ENCODE measurements around the gene LMLN.
"Not testable (repeated sequence)": the region's sequence is repeated elsewhere in the genome, so short reads cannot be mapped to it uniquely, and the experiment has no call there.

Gene LMLN

DNA sequence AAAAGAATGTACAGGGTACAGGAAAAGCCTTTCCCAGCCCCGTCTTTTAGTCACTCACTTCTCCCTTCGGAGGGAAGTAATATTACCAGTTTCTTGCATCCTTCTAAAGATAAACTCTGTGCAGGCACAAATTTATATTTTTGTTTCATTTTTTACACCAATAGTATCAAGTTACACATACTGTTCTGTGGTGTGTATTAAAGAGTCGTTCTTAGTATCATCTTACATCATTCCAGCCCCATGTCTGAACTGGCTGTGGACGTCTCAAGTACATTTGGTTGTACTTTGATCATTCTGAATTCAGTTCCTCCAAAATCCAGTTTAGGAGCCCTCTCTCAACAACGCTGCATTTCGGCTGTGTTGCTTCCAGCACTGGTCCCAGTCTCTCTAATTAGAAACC lies 68.7 kb downstream of the LMLN start:
- Histone ChIP-seq H3K27me3 (ENCODE audit: control insufficient read depth, insufficient read depth, low read length) (no peaks in the 10 kb centered on the region), H3K4me1 (ENCODE audit: control insufficient read depth, insufficient read depth, low read length) (peaks cover 6% of the 10 kb centered on the region), H3K9me3 (replicated peaks; ENCODE audit: low read length) (no peaks in the 10 kb centered on the region), H3K4me3 (ENCODE audit: low read length) (no peak overlapping the region), H3K9ac (ENCODE audit: low read depth, low read length) (no peak overlapping the region), H3K4me2 (ENCODE audit: low read length) (peak overlapping the region; percentile 21), H3K36me3 (ENCODE audit: insufficient read depth, low read length) (no peaks in the 10 kb centered on the region)

DNA sequence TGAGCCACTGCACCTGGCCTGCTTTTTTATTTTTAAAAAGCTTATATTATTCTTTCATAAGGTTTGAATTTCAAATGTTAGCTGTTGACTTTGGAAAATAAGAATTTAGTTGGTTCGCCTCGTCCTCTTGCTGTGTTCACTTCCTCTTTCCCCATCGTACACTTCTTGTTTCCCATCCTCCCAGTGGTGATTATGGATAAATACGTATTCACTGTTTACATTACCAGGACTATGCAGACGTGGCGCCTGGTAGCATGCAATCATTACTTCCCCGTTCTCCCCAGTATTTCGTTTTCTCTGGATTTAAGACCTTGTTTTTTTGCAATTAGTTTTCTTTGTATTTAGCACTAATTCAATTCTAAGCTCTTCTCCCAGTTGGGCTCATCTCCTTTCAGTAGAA lies 70.1 kb downstream of the LMLN start:
- Histone ChIP-seq H3K9ac (ENCODE audit: low read depth, low read length) (no peak overlapping the region), H3K9me3 (replicated peaks; ENCODE audit: low read length) (no peaks in the 10 kb centered on the region), H3K4me2 (ENCODE audit: low read length) (no peak overlapping the region), H3K4me3 (ENCODE audit: low read length) (no peak overlapping the region), H3K4me1 (ENCODE audit: control insufficient read depth, insufficient read depth, low read length) (peaks cover 6% of the 10 kb centered on the region), H3K27me3 (ENCODE audit: control insufficient read depth, insufficient read depth, low read length) (no peaks in the 10 kb centered on the region), H3K36me3 (ENCODE audit: insufficient read depth, low read length) (no peaks in the 10 kb centered on the region)

DNA sequence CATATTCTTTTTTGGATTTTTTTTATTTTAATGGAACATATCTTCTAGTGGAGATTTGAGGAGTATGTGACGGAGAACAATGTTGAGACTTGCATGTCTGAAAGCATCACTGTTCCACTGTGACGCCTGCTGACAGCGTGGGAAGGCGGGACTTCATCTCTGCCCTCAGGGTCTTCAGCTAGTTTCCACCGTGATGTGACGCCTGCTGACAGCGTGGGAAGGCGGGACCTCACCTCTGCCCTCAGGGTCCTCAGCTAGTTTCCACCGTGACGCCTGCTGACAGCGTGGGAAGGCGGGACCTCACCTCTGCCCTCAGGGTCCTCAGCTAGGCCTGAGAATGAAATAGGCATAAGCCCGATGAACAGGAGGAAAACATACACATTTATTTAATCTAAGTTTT lies 70.7 kb downstream of the LMLN start:
- Histone ChIP-seq H3K4me3 (ENCODE audit: low read length) (no peak overlapping the region), H3K27me3 (ENCODE audit: control insufficient read depth, insufficient read depth, low read length) (no peaks in the 10 kb centered on the region), H3K9ac (ENCODE audit: low read depth, low read length) (no peak overlapping the region), H3K4me1 (ENCODE audit: control insufficient read depth, insufficient read depth, low read length) (peaks cover 6% of the 10 kb centered on the region), H3K36me3 (ENCODE audit: insufficient read depth, low read length) (no peaks in the 10 kb centered on the region), H3K9me3 (replicated peaks; ENCODE audit: low read length) (no peaks in the 10 kb centered on the region), H3K4me2 (ENCODE audit: low read length) (no peak overlapping the region)

GRCh38 chr3:198032039-198032936 lies 72.3 kb downstream of the LMLN start:
- no peak overlapping the region for H3K4me2 ChIP-seq (ENCODE audit: low read length)
- H3K9ac ChIP-seq (ENCODE audit: low read depth, low read length), result no peak overlapping the region
- no peak overlapping the region for H3K4me3 ChIP-seq (ENCODE audit: low read length)
- H3K4me1 ChIP-seq (ENCODE audit: control insufficient read depth, insufficient read depth, low read length), result peaks cover 6% of the 10 kb centered on the region
- H3K9me3 ChIP-seq (replicated peaks; ENCODE audit: low read length), result no peaks in the 10 kb centered on the region
- H3K36me3 ChIP-seq (ENCODE audit: insufficient read depth, low read length), result no peaks in the 10 kb centered on the region
- H3K27me3 ChIP-seq (ENCODE audit: control insufficient read depth, insufficient read depth, low read length), result no peaks in the 10 kb centered on the region

DNA sequence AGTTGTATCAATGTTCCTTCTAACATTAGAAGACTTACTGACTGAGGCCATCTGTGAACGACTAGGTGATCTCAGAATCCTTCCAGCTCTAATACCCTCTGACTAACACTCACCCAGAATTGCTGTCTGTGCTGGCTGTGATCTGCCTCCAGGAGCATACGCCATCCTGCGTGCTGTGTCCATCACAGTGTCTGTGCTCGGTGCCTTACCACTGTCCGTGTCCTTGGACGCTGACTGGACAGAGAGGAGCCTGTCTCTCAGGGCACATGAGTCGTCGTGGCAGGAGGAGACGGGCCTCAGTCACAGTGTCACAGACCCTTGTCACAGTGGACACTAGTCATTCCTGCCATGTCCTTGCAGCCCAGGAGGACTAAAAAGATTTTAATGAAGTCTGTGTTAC lies 83.1 kb downstream of the LMLN start:
- Histone ChIP-seq H3K4me3 (ENCODE audit: low read length) (no peak overlapping the region), H3K9ac (ENCODE audit: low read depth, low read length) (no peak overlapping the region), H3K36me3 (ENCODE audit: insufficient read depth, low read length) (no peaks in the 10 kb centered on the region), H3K9me3 (replicated peaks; ENCODE audit: low read length) (no peaks in the 10 kb centered on the region), H3K4me1 (ENCODE audit: control insufficient read depth, insufficient read depth, low read length) (no peaks in the 10 kb centered on the region), H3K27me3 (ENCODE audit: control insufficient read depth, insufficient read depth, low read length) (no peaks in the 10 kb centered on the region), H3K4me2 (ENCODE audit: low read length) (no peak overlapping the region)

- no peaks in the 10 kb centered on the region for H3K36me3 ChIP-seq (ENCODE audit: insufficient read depth, low read length)
- H3K4me3 ChIP-seq (ENCODE audit: low read length), result no peak overlapping the region
- H3K4me1 ChIP-seq (ENCODE audit: control insufficient read depth, insufficient read depth, low read length), result no peaks in the 10 kb centered on the region
- no peaks in the 10 kb centered on the region for H3K27me3 ChIP-seq (ENCODE audit: control insufficient read depth, insufficient read depth, low read length)
- no peak overlapping the region for H3K9ac ChIP-seq (ENCODE audit: low read depth, low read length)
- no peaks in the 10 kb centered on the region for H3K9me3 ChIP-seq (replicated peaks; ENCODE audit: low read length)
- H3K4me2 ChIP-seq (ENCODE audit: low read length), result no peak overlapping the region
Measured at GRCh38 chr3:198046120-198046857, 86.3 kb downstream of the LMLN start.

- H3K4me1 ChIP-seq (ENCODE audit: control insufficient read depth, insufficient read depth, low read length), result no peaks in the 10 kb centered on the region
- no peak overlapping the region for H3K4me2 ChIP-seq (ENCODE audit: low read length)
Measured at GRCh38 chr3:198048445-198048844, 88.4 kb downstream of the LMLN start.

GRCh38 chr3:198051836-198052235 lies 91.8 kb downstream of the LMLN start:
- Histone ChIP-seq H3K9me3 (replicated peaks; ENCODE audit: low read length) (no peaks in the 10 kb centered on the region), H3K36me3 (ENCODE audit: insufficient read depth, low read length) (no peaks in the 10 kb centered on the region), H3K4me2 (ENCODE audit: low read length) (no peak overlapping the region), H3K9ac (ENCODE audit: low read depth, low read length) (no peak overlapping the region), H3K4me1 (ENCODE audit: control insufficient read depth, insufficient read depth, low read length) (no peaks in the 10 kb centered on the region), H3K27me3 (ENCODE audit: control insufficient read depth, insufficient read depth, low read length) (no peaks in the 10 kb centered on the region), H3K4me3 (ENCODE audit: low read length) (no peak overlapping the region)

More at GRCh38 chr3:198048445-198048844, 88.4 kb downstream of the LMLN start:
- Histone ChIP-seq H3K36me3 (ENCODE audit: insufficient read depth, low read length) (no peaks in the 10 kb centered on the region), H3K9me3 (replicated peaks; ENCODE audit: low read length) (no peaks in the 10 kb centered on the region), H3K9ac (ENCODE audit: low read depth, low read length) (no peak overlapping the region), H3K4me3 (ENCODE audit: low read length) (no peak overlapping the region), H3K27me3 (ENCODE audit: control insufficient read depth, insufficient read depth, low read length) (no peaks in the 10 kb centered on the region)

DNA sequence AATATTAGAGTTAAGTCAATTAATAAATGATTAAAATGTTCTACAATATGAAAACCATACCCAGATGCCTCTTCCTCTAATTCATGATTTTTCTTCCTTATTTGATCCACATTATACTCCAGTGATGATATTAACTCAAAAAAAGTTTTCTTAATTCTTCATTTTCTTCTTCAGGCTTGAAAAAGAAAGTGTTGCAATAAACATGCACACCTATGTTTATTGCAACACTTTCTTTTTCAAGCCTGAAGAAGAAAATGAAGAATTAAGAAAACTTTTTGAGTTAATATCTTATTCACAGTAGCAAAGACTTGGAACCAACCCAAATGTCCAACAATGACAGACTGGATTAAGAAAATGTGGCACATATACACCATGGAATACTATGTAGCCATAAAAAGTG lies 93.4 kb downstream of the LMLN start:
- H3K4me1 ChIP-seq (ENCODE audit: control insufficient read depth, insufficient read depth, low read length); H3K4me3 ChIP-seq (ENCODE audit: low read length); H3K27me3 ChIP-seq (ENCODE audit: control insufficient read depth, insufficient read depth, low read length); H3K4me2 ChIP-seq (ENCODE audit: low read length); H3K9ac ChIP-seq (ENCODE audit: low read depth, low read length); H3K36me3 ChIP-seq (ENCODE audit: insufficient read depth, low read length); H3K9me3 ChIP-seq (replicated peaks; ENCODE audit: low read length): not testable (repeated sequence)

- Histone ChIP-seq H3K9me3 (replicated peaks; ENCODE audit: low read length) (no peaks in the 10 kb centered on the region), H3K9ac (ENCODE audit: low read depth, low read length) (no peak overlapping the region), H3K4me1 (ENCODE audit: control insufficient read depth, insufficient read depth, low read length) (peaks cover 8% of the 10 kb centered on the region), H3K4me2 (ENCODE audit: low read length) (no peak overlapping the region), H3K4me3 (ENCODE audit: low read length) (no peak overlapping the region), H3K36me3 (ENCODE audit: insufficient read depth, low read length) (no peaks in the 10 kb centered on the region), H3K27me3 (ENCODE audit: control insufficient read depth, insufficient read depth, low read length) (peaks cover 77% of the 10 kb centered on the region)
Measured at GRCh38 chr3:198061119-198062067, 101.4 kb downstream of the LMLN start.

DNA sequence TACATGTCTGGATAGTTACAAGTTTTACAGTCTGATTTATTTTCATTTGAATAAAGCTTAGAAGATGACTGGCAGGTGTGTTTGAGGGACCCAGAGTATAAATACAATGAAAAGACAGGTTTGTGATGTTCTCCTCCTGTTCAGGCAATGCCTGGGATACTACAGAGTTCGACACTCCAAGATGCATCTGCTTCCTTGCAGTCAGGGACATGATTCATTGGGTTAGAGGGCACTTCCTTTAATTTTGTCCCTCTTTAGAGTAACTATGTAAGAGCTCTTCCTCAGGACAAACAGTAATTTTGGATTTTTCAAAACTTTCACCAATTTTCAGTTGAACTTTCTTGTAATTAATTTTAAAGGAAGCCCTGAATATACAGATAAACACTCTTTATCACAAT lies 102.0 kb downstream of the LMLN start:
- peaks cover 81% of the 10 kb centered on the region for H3K27me3 ChIP-seq (ENCODE audit: control insufficient read depth, insufficient read depth, low read length)

More for the DNA sequence above, 102.0 kb downstream of the LMLN start:
- Histone ChIP-seq H3K9me3 (replicated peaks; ENCODE audit: low read length) (no peaks in the 10 kb centered on the region), H3K4me3 (ENCODE audit: low read length) (no peak overlapping the region), H3K36me3 (ENCODE audit: insufficient read depth, low read length) (no peaks in the 10 kb centered on the region), H3K9ac (ENCODE audit: low read depth, low read length) (no peak overlapping the region), H3K4me1 (ENCODE audit: control insufficient read depth, insufficient read depth, low read length) (peaks cover 7% of the 10 kb centered on the region), H3K4me2 (ENCODE audit: low read length) (no peak overlapping the region)
